Activated B cell treated with CpG ODN at 0.5 μM for 24 hours (primary cell): ENCODE data around the gene ZNF366. TPM values are rescaled to one million over a fixed set of nuclear protein-coding genes. Genes with fewer than 3 reads are reported as not detected.

Experiments used
- ATAC-seq: fragments of 200-7000 bp; cut with Tn5 transposase; one replicate; pipeline ENCODE4 v1.10.0; 2021; ENCODE audit warnings: low read depth, mild to moderate bottlenecking, moderate library complexity
- CTCF ChIA-PET: fragments of 350-600 bp; sonication (Branson Sonifier 250); formaldehyde crosslinking; loops from one replicate; lab custom pipeline; 2021; ENCODE audit warnings: antibody characterized with exemption; lab: Charles Lee
- POLR2A ChIA-PET: fragments of 350-600 bp; sonication (Branson Sonifier 250); formaldehyde crosslinking; loops from one replicate; lab custom pipeline; 2021; ENCODE audit warnings: antibody characterized with exemption; lab: Charles Lee
- DNase-seq: peaks from one replicate; pipeline ENCODE4 v3.0.0; 2022
- H3K27ac Mint-ChIP-seq: one replicate; pipeline ENCODE4 v1.8.0; 2020; ENCODE audit warnings: mixed read lengths
- H3K27me3 Mint-ChIP-seq: one replicate; pipeline ENCODE4 v1.8.0; 2021; ENCODE audit warnings: mixed read lengths
- H3K36me3 Mint-ChIP-seq: one replicate; pipeline ENCODE4 v1.8.0; 2021; ENCODE audit warnings: low read depth, mixed read lengths
- H3K4me1 Mint-ChIP-seq: one replicate; pipeline ENCODE4 v1.8.0; 2021; ENCODE audit warnings: mixed read lengths
- H3K4me3 Mint-ChIP-seq: one replicate; pipeline ENCODE4 v1.8.0; 2020; ENCODE audit warnings: mild to moderate bottlenecking, mixed read lengths
- H3K9me3 Mint-ChIP-seq: one replicate; pipeline ENCODE4 v1.8.0; 2020; ENCODE audit warnings: mixed read lengths
- CTCF ChIP-seq: fragments of 200-600 bp; IDR thresholded peaks from one replicate; pipeline ENCODE4 v1.8.0; 2022; ENCODE audit warnings: antibody characterized with exemption, mild to moderate bottlenecking
- intact Hi-C: fragments of 100-400 bp; cut with micrococcal nuclease; formaldehyde crosslinking; loops from one replicate; pipeline ENCODE4 v1.15.1; 2024
- total RNA-seq: library from RNA; stranded (reverse); gene quantifications from 2 replicates; pipeline ENCODE4 v1.2.3, GENCODE V29; 2022

Gene ZNF366
- total RNA-seq, 1 donor from 2014 or later, result not detected

- POLR2A ChIA-PET, result no interaction called here
- H3K27ac Mint-ChIP-seq, result no peak overlapping the region
- H3K9me3 Mint-ChIP-seq, result no peaks in the 10 kb centered on the region
- peaks cover 4% of the 10 kb centered on the region for H3K27me3 Mint-ChIP-seq
- intact Hi-C loops, result no loop called here
- no peaks in the 10 kb centered on the region for H3K36me3 Mint-ChIP-seq
- no peaks in the 10 kb centered on the region for H3K4me1 Mint-ChIP-seq
- ATAC-seq, result no peak
- no peak overlapping the region for H3K4me3 Mint-ChIP-seq
- no peak for DNase-seq
- TF ChIP-seq CTCF, result no peak
- CTCF ChIA-PET, result no interaction called here
These were observed 20.0 kb downstream of the ZNF366 start for GRCh38 chr5:72487177-72487576.

GRCh38 chr5:72486371-72486770 is 20.8 kb downstream of the ZNF366 start:
- no peak for TF ChIP-seq CTCF

GRCh38 chr5:72485430-72485974 is 21.7 kb downstream of the ZNF366 start:
- no peak for DNase-seq
- CTCF ChIA-PET, result no interaction called here
- no peak for TF ChIP-seq CTCF

More at GRCh38 chr5:72486371-72486770, 20.8 kb downstream of the ZNF366 start:
- intact Hi-C loops, result no loop called here
- H3K9me3 Mint-ChIP-seq, result no peaks in the 10 kb centered on the region
- H3K4me3 Mint-ChIP-seq, result no peak overlapping the region
- H3K27me3 Mint-ChIP-seq, result peaks cover 4% of the 10 kb centered on the region
- no peak overlapping the region for H3K27ac Mint-ChIP-seq
- no peaks in the 10 kb centered on the region for H3K4me1 Mint-ChIP-seq
- ChIA-PET POLR2A (no interaction called here), CTCF (no interaction called here)
- no peak for ATAC-seq
- DNase-seq, result no peak
- H3K36me3 Mint-ChIP-seq, result no peaks in the 10 kb centered on the region

GRCh38 chr5:72482046-72482445 is 25.2 kb downstream of the ZNF366 start:
- no peaks in the 10 kb centered on the region for H3K36me3 Mint-ChIP-seq

More at GRCh38 chr5:72485430-72485974, 21.7 kb downstream of the ZNF366 start:
- no peak for ATAC-seq
- POLR2A ChIA-PET, result no interaction called here
- Mint-ChIP-seq H3K4me1 (no peaks in the 10 kb centered on the region), H3K27me3 (peaks cover 4% of the 10 kb centered on the region), H3K36me3 (no peaks in the 10 kb centered on the region), H3K9me3 (no peaks in the 10 kb centered on the region), H3K27ac (no peak overlapping the region), H3K4me3 (no peak overlapping the region)
- intact Hi-C loops, result no loop called here

GRCh38 chr5:72480841-72481240 is 26.4 kb downstream of the ZNF366 start:
- Mint-ChIP-seq H3K9me3 (no peaks in the 10 kb centered on the region), H3K27ac (no peak overlapping the region), H3K36me3 (no peaks in the 10 kb centered on the region), H3K4me1 (no peaks in the 10 kb centered on the region), H3K27me3 (peaks cover 10% of the 10 kb centered on the region), H3K4me3 (no peak overlapping the region)
- TF ChIP-seq CTCF, result no peak
- ChIA-PET CTCF (no interaction called here), POLR2A (no interaction called here)
- ATAC-seq, result no peak
- DNase-seq, result no peak
- intact Hi-C loops, result no loop called here

More at GRCh38 chr5:72482046-72482445, 25.2 kb downstream of the ZNF366 start:
- Mint-ChIP-seq H3K9me3 (no peaks in the 10 kb centered on the region), H3K27me3 (peaks cover 8% of the 10 kb centered on the region), H3K27ac (no peak overlapping the region), H3K4me3 (no peak overlapping the region), H3K4me1 (no peaks in the 10 kb centered on the region)
- ATAC-seq (no peak), DNase-seq (no peak)
- ChIA-PET POLR2A (no interaction called here), CTCF (no interaction called here)
- TF ChIP-seq CTCF, result no peak
- intact Hi-C loops, result no loop called here
